ENCODE measurements around the gene LRRC25. TPM values are rescaled to one million over a fixed set of nuclear protein-coding genes. Genes with fewer than 3 reads are reported as not detected.

LRRC25 gene
- total RNA-seq, 1 experiment from 2014 or later: not detected

- CTCF ChIA-PET: no interaction called here
Measured at GRCh38 chr19:18431351-18432197, 34.2 kb upstream of the LRRC25 start.

DNA sequence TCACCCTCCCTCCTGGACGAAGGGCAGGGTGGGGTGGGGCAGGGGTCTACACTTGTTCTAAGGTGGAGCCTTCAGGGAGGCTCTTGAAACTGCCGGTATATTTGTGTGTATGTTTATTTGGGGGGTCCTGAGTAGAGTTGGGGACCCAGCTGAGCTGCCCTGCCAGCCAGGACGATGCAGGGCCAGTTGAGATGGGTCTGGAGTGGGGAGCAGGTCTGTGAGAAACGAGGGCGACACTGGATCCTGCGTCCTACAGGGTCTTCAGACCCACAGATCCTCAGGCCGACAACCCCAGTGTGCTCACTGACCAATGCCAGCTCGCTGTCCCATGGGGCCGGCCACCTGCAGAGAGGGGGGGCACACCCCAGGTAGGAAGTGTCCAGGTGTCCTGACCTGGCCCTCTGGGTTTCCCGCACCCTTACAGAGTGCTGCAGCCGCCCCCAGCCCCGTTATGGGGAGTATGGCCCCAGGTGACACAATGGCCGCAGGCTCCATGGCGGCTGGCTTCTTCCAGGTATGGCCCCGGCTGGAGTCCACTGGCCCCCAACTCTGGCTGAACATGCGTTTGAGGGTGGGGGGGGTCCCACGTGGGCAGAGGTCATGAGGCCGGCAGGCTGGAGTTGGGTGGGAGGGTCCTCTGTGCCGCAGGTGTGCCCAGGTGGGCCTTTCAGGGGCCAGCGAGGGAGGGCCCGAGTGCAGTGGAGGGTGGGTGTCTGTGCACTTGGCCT, 33.2 kb upstream of the LRRC25 start:
- Histone ChIP-seq H3K9me2 (replicated peaks; ENCODE audit: low read length) (no peaks in the 10 kb centered on the region), H3K27me3 (ENCODE audit: low read length) (no peaks in the 10 kb centered on the region), H3K36me3 (ENCODE audit: low read depth, low read length) (no peaks in the 10 kb centered on the region), H3K4me2 (ENCODE audit: low read length) (no peak overlapping the region), H3K9ac (ENCODE audit: low read length) (no peak overlapping the region), H3K79me2 (ENCODE audit: low read length) (no peaks in the 10 kb centered on the region), H2AFZ (ENCODE audit: low read length) (no peak overlapping the region), H3F3A (ENCODE audit: low read length, unreplicated experiment) (no peaks in the 10 kb centered on the region), H3K4me3 (ENCODE audit: low read length) (no peak overlapping the region), H3K4me1 (ENCODE audit: insufficient read depth, low read length) (no peaks in the 10 kb centered on the region), H3K9me3 (ENCODE audit: low read length) (no peaks in the 10 kb centered on the region), H4K20me1 (ENCODE audit: low read length) (no peaks in the 10 kb centered on the region), H3K27ac (ENCODE audit: low read length) (no peak overlapping the region)
- CTCF ChIA-PET: no interaction called here
- POLR2A ChIA-PET (ENCODE audit: unreplicated experiment): no interaction called here
- intact Hi-C loops (cut with micrococcal nuclease): no loop called here
- no TSS peak for BruUV-seq (replicated peaks)
- ATAC-seq: no peak
- no peak for DNase-seq
- no peak for TF ChIP-seq EZH2 (IDR thresholded peaks at IDR 0.05; ENCODE audit: low read length, unreplicated experiment)
- TF ChIP-seq CTCF (conservative IDR thresholded peaks at IDR 0.05; ENCODE audit: low read depth, low read length): no peak
- TF ChIP-seq EZH2phosphoT487 (IDR thresholded peaks at IDR 0.05; ENCODE audit: borderline replicate concordance, low read length): no peak

More at GRCh38 chr19:18431351-18432197, 34.2 kb upstream of the LRRC25 start:
- no peak overlapping the region for H2AFZ ChIP-seq (ENCODE audit: low read length)
- no peaks in the 10 kb centered on the region for H3K9me2 ChIP-seq (replicated peaks; ENCODE audit: low read length)
- H4K20me1 ChIP-seq (ENCODE audit: low read length): no peaks in the 10 kb centered on the region
- intact Hi-C loops (cut with micrococcal nuclease): no loop called here
- no peaks in the 10 kb centered on the region for H3K27me3 ChIP-seq (ENCODE audit: low read length)
- ATAC-seq (no peak), DNase-seq (no peak)
- POLR2A ChIA-PET (ENCODE audit: unreplicated experiment): no interaction called here
- no TSS peak for BruUV-seq (replicated peaks)
- no peaks in the 10 kb centered on the region for H3K4me1 ChIP-seq (ENCODE audit: insufficient read depth, low read length)
- H3K9ac ChIP-seq (ENCODE audit: low read length): no peak overlapping the region
- no peaks in the 10 kb centered on the region for H3K79me2 ChIP-seq (ENCODE audit: low read length)
- H3K4me3 ChIP-seq (ENCODE audit: low read length): no peak overlapping the region
- no peak overlapping the region for H3K27ac ChIP-seq (ENCODE audit: low read length)
- TF ChIP-seq EZH2phosphoT487 (IDR thresholded peaks at IDR 0.05; ENCODE audit: borderline replicate concordance, low read length) (no peak), EZH2 (IDR thresholded peaks at IDR 0.05; ENCODE audit: low read length, unreplicated experiment) (no peak), CTCF (conservative IDR thresholded peaks at IDR 0.05; ENCODE audit: low read depth, low read length) (no peak)
- no peaks in the 10 kb centered on the region for H3K9me3 ChIP-seq (ENCODE audit: low read length)
- no peak overlapping the region for H3K4me2 ChIP-seq (ENCODE audit: low read length)
- H3K36me3 ChIP-seq (ENCODE audit: low read depth, low read length): no peaks in the 10 kb centered on the region
- no peaks in the 10 kb centered on the region for H3F3A ChIP-seq (ENCODE audit: low read length, unreplicated experiment)
